MM.1S (cell line): ENCODE data around the gene SLC8B1.

Source experiments
- DNase-seq: peaks from one replicate; pipeline ENCODE4 v3.0.0-alpha.2; 2015
- H2AFZ ChIP-seq: fragments of 300-600 bp; sonication (generic); 2 replicates; pipeline ENCODE4 v1.6.0; 2016; ENCODE audit warnings: antibody characterized with exemption, low read length
- H3F3A ChIP-seq: fragments of 300-600 bp; sonication (generic); 2 replicates; pipeline ENCODE4 v1.6.1; 2016; ENCODE audit warnings: mild to moderate bottlenecking, antibody characterized with exemption, low read length, moderate library complexity, mixed read lengths; ENCODE audit not compliant: insufficient read depth
- H3K27ac ChIP-seq: fragments of 300-600 bp; sonication (generic); 2 replicates; pipeline ENCODE4 v1.5.1; 2016; ENCODE audit warnings: mild to moderate bottlenecking, low read length
- H3K27me3 ChIP-seq: fragments of 300-600 bp; sonication (generic); replicated peaks from 2 replicates; pipeline ENCODE4 v1.6.0; 2016; ENCODE audit warnings: low read length; ENCODE audit not compliant: insufficient read depth
- H3K36me3 ChIP-seq: fragments of 300-600 bp; sonication (generic); replicated peaks from 2 replicates; pipeline ENCODE4 v1.6.1; 2016; ENCODE audit warnings: mild to moderate bottlenecking, low read length, mixed read lengths; ENCODE audit not compliant: insufficient read depth
- H3K4me1 ChIP-seq: fragments of 300-600 bp; sonication (generic); 2 replicates; pipeline ENCODE4 v1.6.1; 2016; ENCODE audit warnings: low read length, mixed read lengths
- H3K4me2 ChIP-seq: fragments of 300-600 bp; sonication (generic); 2 replicates; pipeline ENCODE4 v1.6.0; 2016; ENCODE audit warnings: low read depth, low read length
- H3K4me3 ChIP-seq: fragments of 300-600 bp; sonication (generic); 2 replicates; pipeline ENCODE4 v1.5.1; 2016; ENCODE audit warnings: low read length, mixed read lengths
- H3K79me2 ChIP-seq: fragments of 300-600 bp; sonication (generic); 2 replicates; pipeline ENCODE4 v1.6.1; 2016; ENCODE audit warnings: mixed run types, low read length, mixed read lengths
- H3K9ac ChIP-seq: fragments of 300-600 bp; sonication (generic); 2 replicates; pipeline ENCODE4 v1.6.1; 2016; ENCODE audit warnings: low read length, mixed read lengths
- H3K9me2 ChIP-seq: fragments of 300-600 bp; sonication (generic); replicated peaks from 2 replicates; pipeline ENCODE4 v1.6.1; 2016; ENCODE audit warnings: mild to moderate bottlenecking, low read length, mixed read lengths; ENCODE audit not compliant: insufficient read depth
- H3K9me3 ChIP-seq: fragments of 300-600 bp; sonication (generic); replicated peaks from 2 replicates; pipeline ENCODE4 v1.6.1; 2016; ENCODE audit warnings: mild to moderate bottlenecking, low read length, mixed read lengths; ENCODE audit not compliant: insufficient read depth
- H4K20me1 ChIP-seq: fragments of 300-600 bp; sonication (generic); 2 replicates; pipeline ENCODE4 v1.6.1; 2016; ENCODE audit warnings: mild to moderate bottlenecking, low read length, moderate library complexity, mixed read lengths; ENCODE audit not compliant: insufficient read depth
- EZH2 ChIP-seq: fragments of 300-600 bp; sonication (generic); optimal IDR thresholded peaks from 2 replicates; pipeline ENCODE3; 2017; ENCODE audit warnings: low read depth, mild to moderate bottlenecking, antibody characterized with exemption, low read length, mixed read lengths
- EZH2phosphoT487 ChIP-seq: fragments of 300-600 bp; sonication (generic); IDR thresholded peaks from 2 replicates; pipeline ENCODE4 v1.6.1; 2018; ENCODE audit warnings: antibody characterized with exemption, low read length
- TF ChIP-seq, protein P1 (sequence below): fragments of 300-600 bp; sonication (generic); IDR thresholded peaks from 2 replicates; pipeline ENCODE4 v1.5.1; 2016; ENCODE audit warnings: antibody characterized with exemption, low read length, mixed read lengths

The SLC8B1 gene

DNA sequence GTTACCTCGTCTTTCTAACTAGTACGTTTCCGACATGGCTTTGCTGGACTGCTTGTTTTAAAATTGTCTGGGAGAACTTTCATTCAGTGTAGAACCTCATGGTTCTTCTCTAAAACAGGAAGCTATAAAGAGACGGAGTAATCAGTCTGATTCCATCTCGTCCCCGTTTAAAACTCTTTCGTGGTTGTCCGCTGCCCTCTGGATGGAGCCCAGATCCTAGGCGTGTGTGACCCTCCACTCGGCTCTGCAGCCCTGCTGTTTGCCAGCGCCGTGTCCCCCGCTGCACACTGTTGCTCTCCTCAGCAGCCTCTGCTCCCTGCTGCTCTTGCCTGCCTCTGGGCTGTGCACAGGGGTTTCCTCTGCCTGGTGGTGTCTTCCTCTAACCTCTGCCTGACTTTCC lies 50.2 kb downstream of the SLC8B1 start:
- no peaks in the 10 kb centered on the region for H3K4me1 ChIP-seq
- no peaks in the 10 kb centered on the region for H3K27me3 ChIP-seq
- no peak for DNase-seq
- H3K9me3 ChIP-seq: no peaks in the 10 kb centered on the region
- no peak overlapping the region for H2AFZ ChIP-seq
- H3K9ac ChIP-seq: no peak overlapping the region
- no peak overlapping the region for H3K27ac ChIP-seq
- TF ChIP-seq EZH2phosphoT487 (no peak), EZH2 (no peak)
- TF ChIP-seq, protein P1, sequence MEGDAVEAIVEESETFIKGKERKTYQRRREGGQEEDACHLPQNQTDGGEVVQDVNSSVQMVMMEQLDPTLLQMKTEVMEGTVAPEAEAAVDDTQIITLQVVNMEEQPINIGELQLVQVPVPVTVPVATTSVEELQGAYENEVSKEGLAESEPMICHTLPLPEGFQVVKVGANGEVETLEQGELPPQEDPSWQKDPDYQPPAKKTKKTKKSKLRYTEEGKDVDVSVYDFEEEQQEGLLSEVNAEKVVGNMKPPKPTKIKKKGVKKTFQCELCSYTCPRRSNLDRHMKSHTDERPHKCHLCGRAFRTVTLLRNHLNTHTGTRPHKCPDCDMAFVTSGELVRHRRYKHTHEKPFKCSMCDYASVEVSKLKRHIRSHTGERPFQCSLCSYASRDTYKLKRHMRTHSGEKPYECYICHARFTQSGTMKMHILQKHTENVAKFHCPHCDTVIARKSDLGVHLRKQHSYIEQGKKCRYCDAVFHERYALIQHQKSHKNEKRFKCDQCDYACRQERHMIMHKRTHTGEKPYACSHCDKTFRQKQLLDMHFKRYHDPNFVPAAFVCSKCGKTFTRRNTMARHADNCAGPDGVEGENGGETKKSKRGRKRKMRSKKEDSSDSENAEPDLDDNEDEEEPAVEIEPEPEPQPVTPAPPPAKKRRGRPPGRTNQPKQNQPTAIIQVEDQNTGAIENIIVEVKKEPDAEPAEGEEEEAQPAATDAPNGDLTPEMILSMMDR: no peak
- no peaks in the 10 kb centered on the region for H3K9me2 ChIP-seq
- no peak overlapping the region for H3K4me2 ChIP-seq
- H3K79me2 ChIP-seq: no peaks in the 10 kb centered on the region
- H3K4me3 ChIP-seq: no peak overlapping the region
- no peaks in the 10 kb centered on the region for H3K36me3 ChIP-seq
- no peaks in the 10 kb centered on the region for H4K20me1 ChIP-seq
- H3F3A ChIP-seq: no peaks in the 10 kb centered on the region

DNA sequence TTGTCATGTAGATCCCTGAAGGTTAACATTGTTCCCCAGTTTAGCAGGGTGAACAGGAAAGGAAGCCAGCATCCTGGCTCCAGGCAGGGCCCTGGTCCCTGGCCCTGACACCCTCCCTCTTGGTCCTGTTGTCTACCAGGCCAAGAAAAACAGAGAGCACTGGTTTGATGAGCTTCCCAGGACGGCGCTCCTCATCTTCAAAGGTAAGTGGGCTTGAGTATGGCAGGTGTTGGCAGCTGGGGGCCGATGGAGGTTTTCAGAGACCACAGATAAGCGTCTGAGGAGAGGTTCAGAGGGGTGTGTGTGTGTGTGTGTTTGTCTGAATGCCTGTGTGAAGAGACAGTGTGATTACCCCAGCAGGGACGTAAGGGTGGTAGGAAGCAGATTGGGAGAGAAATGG lies 56.3 kb downstream of the SLC8B1 start:
- TF ChIP-seq, protein P1: no peak
- TF ChIP-seq EZH2phosphoT487: no peak
- no peaks in the 10 kb centered on the region for H3K9me3 ChIP-seq
- H3K36me3 ChIP-seq: no peaks in the 10 kb centered on the region
- no peaks in the 10 kb centered on the region for H3K4me1 ChIP-seq
- DNase-seq: no peak
- H3K9ac ChIP-seq: no peak overlapping the region
- no peaks in the 10 kb centered on the region for H3F3A ChIP-seq
- no peak overlapping the region for H3K4me3 ChIP-seq
- H4K20me1 ChIP-seq: no peaks in the 10 kb centered on the region
- H2AFZ ChIP-seq: no peak overlapping the region
- no peaks in the 10 kb centered on the region for H3K27me3 ChIP-seq
- no peak overlapping the region for H3K27ac ChIP-seq
- no peaks in the 10 kb centered on the region for H3K79me2 ChIP-seq
- no peaks in the 10 kb centered on the region for H3K9me2 ChIP-seq
- H3K4me2 ChIP-seq: no peak overlapping the region

DNA sequence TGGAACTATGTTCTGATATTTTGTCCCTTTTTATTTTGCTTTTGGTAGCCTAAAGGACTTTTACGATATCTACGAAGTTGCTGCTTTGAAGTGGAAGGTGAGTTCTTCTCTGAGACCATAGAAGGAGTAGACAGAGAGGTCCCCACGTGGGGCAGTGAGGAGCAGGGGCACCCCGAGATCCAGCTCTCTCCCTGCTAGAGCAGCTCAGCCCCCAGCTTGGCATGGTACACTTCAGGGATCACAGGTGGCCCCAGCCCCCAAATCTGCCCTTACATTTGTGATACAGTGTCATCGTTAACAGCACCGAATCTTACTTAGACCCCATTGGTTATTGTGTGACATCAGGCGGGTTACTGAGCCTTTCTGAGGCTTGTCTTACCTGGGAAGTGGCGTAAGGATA lies 56.8 kb downstream of the SLC8B1 start:
- TF ChIP-seq, protein P1: no peak
- TF ChIP-seq EZH2 (no peak), EZH2phosphoT487 (no peak)
- no peak overlapping the region for H3K27ac ChIP-seq
- H2AFZ ChIP-seq: no peak overlapping the region
- H3K36me3 ChIP-seq: no peaks in the 10 kb centered on the region
- H3K9me2 ChIP-seq: no peaks in the 10 kb centered on the region
- no peak overlapping the region for H3K4me3 ChIP-seq
- H3K9me3 ChIP-seq: no peaks in the 10 kb centered on the region
- no peak for DNase-seq
- H3K4me1 ChIP-seq: no peaks in the 10 kb centered on the region
- no peaks in the 10 kb centered on the region for H4K20me1 ChIP-seq
- no peak overlapping the region for H3K9ac ChIP-seq
- no peaks in the 10 kb centered on the region for H3K27me3 ChIP-seq
- H3F3A ChIP-seq: no peaks in the 10 kb centered on the region
- H3K79me2 ChIP-seq: no peaks in the 10 kb centered on the region
- H3K4me2 ChIP-seq: no peak overlapping the region
